ENCODE measurements around the gene SDHA.
"Not testable (repeated sequence)": the region's sequence is repeated elsewhere in the genome, so short reads cannot be mapped to it uniquely, and the experiment has no call there.

GRCh38 chr5:240550-240949, 22.4 kb downstream of the SDHA start:
- TF ChIP-seq CTCF, POLR2A, EP300 (IDR thresholded peaks at IDR 0.05): not testable (repeated sequence)
